ENCODE measurements around the gene IYD.

DNA sequence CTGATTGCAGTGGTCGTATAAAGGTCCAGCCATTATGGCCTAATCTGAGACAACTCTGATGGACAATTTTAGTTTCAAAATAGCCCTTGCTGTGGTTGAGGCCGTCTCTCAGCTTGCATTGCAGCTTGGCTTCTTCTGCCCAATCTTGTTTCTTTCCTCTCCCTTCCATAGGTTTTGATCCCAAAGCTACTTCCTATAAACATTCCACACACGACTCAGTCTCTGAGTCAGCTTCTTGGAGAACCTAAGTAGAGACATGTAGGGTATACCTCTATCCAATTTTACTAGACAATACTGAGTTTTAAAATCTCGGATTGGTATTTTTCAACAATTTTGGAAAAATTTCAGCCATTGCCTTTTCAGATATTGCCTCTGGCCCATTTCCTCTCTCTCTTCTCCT, 13.4 kb downstream of the IYD start:
- TF ChIP-seq POLR2A (IDR thresholded peaks at IDR 0.05; ENCODE audit: low read length) (no peak), GATA1 (IDR thresholded peaks at IDR 0.05; ENCODE audit: low read depth, low read length) (no peak)

Measured in erythroblast (primary cell).